ENCODE data around the gene NUAK2.

- TF ChIP-seq EZH2 (IDR thresholded peaks at IDR 0.05; ENCODE audit: insufficient read depth, poor library complexity, severe bottlenecking) (no peak), EZH2phosphoT487 (IDR thresholded peaks at IDR 0.05; ENCODE audit: insufficient read depth, low read depth) (no peak)
Measured at GRCh38 chr1:205256951-205257625, 64.5 kb downstream of the NUAK2 start.

Measured in GM23248 (cell line).